Endometrial microvascular endothelial cells (primary cell): Measurements from ENCODE around the gene SLMAP. TPM values are rescaled to one million over a fixed set of nuclear protein-coding genes. Genes with fewer than 3 reads are reported as not detected.

Experiments used
- in situ Hi-C: cut with HindIII; loops from 2 replicates; pipeline ENCODE4 v1.10.0; 2017; ENCODE audit warnings: low sequenced_read_pairs, low pct_unique_long_range_greater_than_20kb; ENCODE audit errors: inconsistent ontology term
- total RNA-seq: library from RNA; depleted of rRNA; stranded (reverse); fragments of >200 nt; gene quantifications from one replicate; pipeline ENCODE4 v1.2.3, GENCODE V29; 2015; ENCODE audit errors: inconsistent ontology term

The SLMAP gene
- total RNA-seq, 1 donor from 2014 or later, result 47.3 TPM

DNA sequence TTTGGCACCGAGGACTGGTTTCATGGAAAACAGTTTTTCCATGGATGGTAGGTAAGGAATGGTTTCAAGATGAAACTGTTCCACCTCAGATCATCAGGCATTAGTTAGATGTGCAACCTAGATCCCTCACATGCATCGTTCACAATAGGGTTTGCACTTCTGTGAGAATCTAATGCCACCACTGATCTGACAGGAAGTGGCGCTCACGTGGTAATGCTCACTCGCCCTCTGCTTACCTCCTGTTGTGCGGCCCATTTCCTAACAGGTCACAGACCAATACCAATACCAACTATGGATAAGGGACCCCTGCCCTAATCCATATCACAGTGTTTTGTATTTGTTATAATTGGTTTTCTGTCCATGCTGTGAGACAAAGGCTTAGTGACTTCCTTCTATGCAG, 58.9 kb downstream of the SLMAP start:
- in situ Hi-C loops, result no loop called here

DNA sequence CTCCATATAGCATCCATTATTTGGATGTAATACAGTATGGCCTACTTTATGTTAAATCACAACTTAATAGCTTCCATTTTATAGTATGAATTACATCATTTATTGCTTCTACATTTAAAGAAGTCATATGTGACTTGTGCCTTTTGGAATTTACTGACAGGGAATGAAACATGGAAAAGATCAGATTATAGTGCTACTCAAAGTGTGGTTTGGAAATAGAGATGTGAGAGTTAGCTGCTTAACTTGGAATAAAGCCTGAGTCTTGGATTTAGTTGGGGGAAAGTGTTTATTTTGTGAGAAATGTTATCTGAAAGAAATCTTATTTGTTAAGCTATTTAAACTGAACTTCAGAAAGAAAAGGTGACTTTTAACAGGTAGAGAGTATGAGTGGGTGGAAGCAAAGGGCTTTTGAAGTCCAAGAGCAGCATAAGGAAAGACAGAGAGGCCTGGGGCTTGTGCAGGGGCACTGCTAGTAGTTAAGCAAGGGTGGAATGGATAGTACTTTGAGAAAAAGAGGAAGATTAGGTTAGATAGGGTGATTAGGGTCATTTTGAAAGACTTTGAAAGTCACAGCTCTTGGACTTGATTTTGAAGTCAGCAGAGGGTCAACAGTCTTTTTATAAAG, 60.5 kb downstream of the SLMAP start:
- in situ Hi-C loops, result no loop called here

DNA sequence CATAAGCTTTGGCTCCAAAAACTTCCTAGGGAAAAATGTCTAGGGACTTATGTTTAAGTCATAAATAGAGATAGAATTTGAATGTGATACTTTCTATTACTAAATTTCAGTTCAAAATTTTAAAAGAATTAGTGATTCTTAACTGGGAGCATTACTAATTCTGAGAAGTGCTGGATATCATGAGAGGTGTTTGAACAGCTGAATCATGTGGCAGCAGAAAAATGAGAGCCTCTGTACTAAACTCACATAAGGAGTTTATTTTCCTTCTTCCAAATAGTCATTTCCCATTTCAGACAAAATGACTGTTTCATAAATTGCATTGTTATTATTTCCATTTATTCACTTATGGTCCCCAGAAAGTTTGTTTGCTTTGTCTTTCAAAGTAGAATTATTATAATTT, 62.7 kb downstream of the SLMAP start:
- in situ Hi-C loops, result no loop called here

DNA sequence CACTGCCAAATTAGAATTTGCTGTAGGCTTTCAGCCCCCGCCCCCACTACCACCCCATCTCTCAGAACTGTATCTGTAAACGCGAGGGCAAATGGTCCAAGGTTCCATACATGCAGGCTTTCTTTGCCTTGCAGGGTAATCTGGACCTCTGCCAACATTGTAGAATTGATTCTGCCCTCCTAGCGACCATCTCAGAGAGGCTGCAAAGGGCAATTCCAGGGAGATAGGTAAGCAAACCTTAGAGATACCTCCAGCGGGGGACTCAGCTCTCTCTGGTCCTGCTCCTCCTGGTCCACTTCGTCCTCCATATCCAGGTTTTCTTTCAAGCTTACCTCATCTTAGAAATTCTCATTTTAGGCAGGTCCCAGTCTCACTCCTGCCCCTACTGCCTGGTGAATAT, 64.4 kb downstream of the SLMAP start:
- in situ Hi-C loops, result no loop called here

DNA sequence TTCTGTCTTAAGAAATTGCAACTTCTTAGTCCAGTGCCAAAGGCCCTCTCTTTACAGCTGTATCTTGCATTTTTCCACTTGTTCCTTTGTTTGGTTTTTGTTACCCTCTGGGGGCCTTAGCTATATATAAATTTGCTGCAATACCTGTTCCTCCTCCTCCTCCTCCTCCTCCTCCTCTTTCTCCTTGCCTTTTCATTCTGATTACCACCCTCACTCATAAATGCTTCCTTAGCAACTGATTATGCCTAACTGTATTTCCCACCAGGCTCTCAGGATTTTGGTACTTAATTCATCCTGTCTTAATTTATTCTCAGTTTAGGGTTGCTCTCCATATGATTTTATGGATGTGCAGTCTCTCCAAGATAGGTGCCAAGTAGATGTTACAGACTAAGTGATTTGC, 65.7 kb downstream of the SLMAP start:
- in situ Hi-C loops, result no loop called here

DNA sequence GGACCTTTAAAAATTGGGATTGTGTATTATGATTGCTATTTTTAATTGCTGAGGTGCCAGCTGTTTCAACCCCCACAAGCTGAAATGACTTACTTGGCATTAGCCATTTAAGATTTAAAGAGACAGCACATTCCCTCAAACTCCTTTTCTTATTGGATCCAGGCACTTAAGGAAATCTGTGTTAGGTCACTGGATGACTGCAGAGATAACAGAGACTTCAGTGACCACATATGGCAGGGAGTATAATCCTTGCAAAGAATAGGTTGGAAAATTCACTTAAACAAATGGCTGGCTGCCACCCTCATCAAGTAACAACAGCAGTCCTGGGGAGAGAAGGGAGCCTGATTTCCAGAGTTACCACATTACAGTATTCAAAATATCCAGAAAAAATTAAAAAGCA, 66.6 kb downstream of the SLMAP start:
- in situ Hi-C loops, result no loop called here

DNA sequence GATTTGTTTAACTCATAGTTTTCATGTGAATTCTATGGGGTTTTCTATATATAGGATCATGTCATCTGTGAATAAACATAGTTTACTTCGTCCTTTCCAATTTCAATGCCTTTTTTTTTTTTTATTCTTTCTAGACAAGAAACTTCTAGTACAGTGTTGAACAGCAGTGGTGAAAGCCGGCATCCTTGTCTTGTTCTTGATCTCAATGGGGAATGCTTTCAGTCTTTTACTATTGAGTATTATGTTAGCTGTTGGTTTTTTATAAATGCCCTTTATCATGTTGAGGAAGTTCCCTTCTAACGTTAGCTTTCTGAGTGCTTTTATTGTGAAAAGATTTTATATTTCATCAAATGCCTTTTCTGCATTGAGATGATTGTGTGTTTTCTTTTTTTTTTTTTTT, 69.0 kb downstream of the SLMAP start:
- in situ Hi-C loops, result no loop called here

DNA sequence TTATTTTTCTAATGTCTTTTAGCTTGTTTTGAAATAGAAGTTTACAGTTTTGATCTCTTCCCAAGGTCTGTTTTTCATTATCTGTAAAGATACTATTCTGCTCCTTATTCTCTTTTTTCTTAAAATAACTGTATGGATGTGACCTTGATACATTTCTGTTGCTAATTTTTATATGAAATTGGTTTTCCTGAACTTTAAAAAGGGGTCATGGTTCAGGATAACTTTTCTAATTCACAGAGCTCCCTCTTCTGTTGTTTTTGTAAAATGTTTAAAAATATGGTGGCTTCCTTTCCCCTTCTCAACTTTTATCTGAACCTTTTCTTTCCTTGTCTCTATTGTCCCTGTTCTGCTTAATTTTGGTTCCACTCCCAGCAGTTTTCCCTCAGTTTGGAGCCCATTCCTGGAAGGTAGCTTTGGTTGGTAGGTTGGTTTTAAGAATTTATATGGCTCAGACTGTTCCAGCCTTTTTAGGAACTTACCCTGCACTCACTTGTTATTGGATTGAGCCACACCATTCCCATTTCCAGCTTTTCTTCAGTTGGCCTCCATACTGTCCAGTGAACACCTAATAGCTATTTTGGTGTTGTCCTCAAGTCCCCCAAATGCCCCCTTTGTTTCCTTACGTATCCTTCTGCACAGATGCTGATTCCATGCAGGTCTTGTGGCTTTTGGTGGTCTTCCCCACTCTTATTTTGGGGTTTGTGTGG, 70.3 kb downstream of the SLMAP start:
- in situ Hi-C loops, result no loop called here

DNA sequence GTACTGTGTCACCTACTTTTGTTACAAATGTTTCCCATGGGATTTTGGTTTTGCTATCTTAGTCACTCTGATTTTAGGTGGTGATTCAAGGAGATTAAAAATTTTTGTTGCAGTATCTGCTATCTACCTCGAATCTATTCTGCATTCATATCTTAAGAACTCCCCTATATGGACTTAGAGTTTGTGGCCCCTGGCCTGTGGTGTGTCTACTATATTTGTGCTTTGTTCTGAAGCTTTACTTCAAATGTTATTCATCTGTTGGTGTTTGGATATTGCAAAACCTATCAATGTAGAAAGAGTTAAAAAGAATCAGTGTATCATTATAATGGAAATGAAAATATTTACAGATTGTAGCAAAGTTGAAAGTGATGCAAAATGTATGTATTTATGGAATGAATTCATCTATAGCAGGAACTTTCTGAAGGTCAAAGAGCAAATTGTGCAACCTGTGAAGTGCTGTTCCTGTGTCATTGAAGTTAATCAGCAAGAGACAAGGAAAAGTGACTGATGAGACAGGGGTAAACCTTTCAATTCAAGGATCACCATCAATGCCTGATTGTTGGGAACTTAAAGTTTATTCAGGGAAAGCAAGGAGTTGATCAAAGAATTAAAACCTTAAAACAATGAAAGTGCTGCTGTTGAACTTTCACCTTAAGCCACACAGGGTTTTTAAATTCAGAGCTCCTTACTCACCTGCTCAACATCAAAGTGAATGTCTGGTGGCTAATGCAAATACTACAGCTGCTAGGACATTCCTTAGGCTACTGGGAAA, 71.0 kb downstream of the SLMAP start:
- in situ Hi-C loops, result no loop called here

DNA sequence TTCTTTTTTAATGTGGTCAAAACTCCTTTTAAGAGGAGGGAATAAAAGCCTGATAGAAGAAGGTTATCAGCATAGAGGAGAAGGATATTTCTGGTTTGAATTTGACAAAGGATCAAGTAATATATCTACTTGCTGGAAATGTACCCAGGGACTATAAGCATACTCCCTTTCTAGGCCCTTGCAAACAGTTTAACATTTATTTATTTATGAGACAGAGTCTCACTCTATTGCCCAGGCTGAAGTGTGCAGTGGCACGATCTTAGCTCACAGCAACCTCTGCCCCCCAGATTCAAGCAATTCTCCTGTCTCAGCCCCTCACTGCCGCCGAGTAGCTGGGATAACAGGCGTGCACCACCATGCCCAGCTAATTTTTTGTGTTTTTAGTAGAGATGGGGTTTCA, 71.6 kb downstream of the SLMAP start:
- in situ Hi-C loops, result no loop called here

DNA sequence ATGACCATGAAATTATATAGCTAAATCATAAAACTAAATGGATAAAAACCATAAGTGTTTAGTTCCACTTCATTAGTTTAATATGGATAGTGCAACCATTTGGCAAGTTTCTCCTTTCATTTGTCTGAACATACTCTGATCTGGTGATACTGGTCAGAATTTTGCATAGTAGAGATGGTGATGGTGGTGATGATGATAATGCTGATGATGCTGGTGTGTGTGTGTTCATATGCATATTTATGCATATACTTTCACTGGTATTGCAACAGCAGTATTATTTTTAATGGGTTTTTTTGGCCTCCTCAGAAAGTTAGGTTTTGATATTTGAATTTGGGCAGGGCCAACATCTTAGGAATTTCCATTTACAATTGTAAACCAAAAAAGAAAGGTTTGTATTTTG, 76.4 kb downstream of the SLMAP start:
- in situ Hi-C loops, result no loop called here

DNA sequence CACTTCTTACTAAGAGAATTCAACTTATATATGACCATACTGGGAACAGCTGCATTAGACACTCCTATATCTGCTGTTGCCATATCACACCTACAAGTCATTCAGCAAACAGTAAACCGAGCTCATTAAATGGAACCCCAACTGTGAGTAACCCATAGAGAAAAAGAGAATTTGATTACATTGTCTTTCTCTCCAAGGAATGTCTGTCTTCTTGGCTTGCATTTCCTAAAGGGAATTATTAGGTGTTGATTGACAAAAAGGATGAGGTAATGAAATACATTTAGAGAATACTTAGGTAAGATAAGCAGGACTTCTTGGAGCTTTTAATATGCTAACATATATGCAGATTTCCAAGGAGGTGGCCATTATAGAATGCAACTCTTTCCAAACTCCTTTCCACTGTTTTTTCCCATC, 76.8 kb downstream of the SLMAP start:
- in situ Hi-C loops, result no loop called here

DNA sequence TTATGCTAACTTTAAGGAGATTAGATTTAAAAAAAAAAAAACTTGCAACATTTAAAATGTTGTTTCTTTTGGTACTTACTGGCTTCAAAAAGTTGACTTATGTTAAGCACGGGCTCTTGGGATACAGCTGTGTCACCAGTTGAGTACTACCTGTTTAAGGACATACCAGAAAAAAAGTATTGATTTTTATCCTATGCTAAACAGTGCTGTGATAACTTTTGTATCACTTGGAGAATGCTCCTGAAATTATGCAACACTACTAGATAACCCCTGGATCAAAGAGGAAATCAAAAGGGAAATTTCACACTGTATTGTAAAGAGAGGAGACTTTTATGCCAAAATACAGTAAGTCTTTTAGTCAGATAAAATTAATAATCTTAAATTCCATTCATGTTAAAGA, 77.7 kb downstream of the SLMAP start:
- in situ Hi-C loops, result no loop called here

DNA sequence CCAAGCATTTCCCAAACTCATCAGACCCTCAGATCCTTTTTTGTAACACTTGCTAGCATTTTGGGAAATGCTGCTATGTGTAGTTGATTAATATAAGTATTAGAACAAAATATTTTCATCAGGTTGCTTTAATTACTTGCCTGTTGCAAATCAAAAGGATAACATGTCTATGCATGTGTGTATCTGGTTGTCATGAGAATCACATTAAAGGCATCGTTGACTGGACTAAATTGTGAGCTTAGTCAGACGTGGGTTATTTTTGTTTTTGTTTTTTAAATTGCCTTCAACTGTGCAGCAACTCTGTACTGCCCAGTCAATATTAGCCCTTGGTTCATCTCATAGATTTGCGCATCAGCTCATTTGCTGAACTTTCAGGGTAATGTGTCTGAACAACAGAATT, 81.6 kb downstream of the SLMAP start:
- in situ Hi-C loops, result no loop called here

DNA sequence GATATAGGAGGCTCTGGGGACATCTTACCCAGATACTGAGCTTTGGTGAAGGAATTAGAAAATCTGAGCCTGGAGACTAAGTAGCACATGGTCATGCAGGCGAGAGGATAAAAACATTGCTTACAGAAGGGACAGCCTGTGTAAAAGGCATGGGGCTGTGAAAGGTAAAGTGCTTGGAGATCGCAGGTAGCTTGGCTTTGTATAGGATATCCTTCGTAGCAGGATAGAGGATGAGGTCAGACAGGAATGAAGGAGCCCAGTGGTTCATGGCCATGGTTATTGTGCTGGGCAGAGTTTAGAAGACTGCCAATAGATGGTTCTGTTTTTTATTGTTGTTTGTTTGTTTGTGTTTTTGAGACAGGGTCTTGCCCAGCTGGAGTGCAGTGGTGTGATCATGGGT, 82.5 kb downstream of the SLMAP start:
- in situ Hi-C loops, result no loop called here

DNA sequence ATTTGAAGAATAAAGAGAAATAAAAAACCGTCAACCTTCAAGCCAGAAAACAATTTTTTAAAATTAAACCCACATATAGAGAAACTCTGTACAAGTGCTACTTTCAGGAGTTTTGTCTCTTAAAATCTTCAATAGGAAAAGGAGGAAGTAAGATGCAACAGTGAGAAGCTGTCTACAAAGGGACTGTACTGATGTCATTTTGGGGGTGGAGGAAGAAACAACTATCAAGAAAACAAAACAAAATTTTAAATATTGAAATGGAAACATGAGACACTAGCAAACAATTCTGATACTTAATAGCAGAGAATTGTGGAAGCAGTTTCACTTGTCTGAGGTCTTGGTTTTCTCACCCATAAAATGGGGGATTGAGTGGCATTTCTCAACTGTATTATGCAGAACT, 84.4 kb downstream of the SLMAP start:
- in situ Hi-C loops, result no loop called here

DNA sequence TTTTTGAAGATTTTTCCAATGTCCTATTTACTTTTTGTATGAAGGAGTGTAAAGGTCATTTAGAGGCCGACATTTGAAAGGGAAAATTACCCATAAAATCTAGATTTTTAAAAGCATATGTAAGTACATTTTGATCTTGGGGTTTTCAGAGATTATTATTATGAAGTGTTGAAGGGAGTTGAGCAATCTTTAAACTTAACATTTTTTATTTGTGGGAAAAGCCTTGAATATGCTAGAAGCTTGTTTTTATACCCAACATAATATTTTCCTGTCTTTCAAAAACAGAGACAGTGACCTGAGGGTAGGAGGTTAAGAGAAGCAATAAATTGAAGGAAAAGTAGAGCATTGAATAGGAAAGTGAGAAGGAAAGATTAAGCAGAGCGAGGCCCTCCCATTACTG, 85.7 kb downstream of the SLMAP start:
- in situ Hi-C loops, result no loop called here

DNA sequence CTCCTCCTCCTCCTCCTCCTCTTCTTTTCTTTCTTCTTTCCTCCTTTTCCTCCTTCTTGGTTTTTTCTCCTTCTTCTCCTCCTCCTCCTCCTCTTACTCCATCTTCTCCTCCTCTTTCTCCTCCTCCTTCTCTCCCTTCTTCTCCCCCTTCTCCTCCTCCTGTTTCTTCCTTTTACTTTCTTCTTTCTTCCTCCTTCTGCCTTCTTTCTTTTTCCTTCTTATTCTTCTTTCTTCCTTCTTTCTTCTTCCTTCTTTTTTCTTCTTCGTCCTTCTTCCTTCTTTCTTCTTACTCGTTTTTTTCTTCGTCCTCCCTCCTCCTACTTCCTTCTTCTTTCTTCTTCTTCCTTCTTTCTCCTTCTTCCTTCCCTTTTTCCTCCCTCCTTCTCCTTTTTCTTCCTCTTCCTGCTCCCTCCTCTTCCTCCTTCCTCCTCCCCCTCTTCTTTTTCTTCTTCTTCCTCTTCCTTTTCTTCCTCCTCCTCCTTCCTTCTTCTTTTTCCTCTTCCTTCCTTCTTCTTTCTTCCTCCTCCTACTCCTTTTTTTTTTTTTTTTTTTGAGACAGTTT, 92.1 kb downstream of the SLMAP start:
- in situ Hi-C loops, result no loop called here

DNA sequence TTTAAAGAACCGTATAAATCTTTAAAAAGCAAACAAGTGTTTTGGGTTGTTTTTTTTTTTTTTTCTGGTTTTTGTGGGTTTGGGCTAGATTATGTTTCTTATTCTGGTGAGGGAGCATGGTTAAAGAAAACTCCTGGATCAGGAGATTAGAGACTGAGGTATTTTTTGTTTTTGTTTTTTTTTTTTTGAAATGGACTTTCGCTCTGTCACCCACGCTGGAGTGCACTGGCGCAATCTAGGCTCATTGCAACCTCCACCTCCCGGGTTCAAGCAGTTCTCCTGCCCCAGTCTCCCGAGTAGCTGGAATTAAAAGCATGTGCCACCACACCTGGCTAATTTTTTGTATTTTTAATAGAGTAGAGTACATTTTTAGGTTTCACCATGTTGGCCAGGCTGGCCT, 95.2 kb downstream of the SLMAP start:
- in situ Hi-C loops, result no loop called here

DNA sequence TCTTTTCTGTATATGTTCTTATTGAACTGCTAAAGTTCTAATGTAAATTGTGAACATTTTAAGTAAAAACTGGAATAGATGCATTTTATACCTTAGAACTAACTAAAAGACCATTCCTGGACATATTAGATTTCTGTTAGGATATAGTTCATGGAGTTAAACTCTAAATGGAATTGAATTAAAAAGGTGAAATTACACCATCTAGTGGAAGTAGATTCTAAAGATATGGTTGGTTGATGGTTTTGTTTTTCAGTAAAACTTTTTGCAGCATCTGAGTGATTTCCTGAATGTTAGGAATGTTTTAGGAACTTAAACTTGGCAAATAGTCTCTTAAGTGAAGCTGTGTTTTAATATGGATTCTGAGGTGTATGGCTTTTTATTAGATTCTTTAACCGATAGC, 96.8 kb downstream of the SLMAP start:
- in situ Hi-C loops, result no loop called here
